Measurements from ENCODE around the gene IFITM2.
"Not testable (repeated sequence)": the region's sequence is repeated elsewhere in the genome, so short reads cannot be mapped to it uniquely, and the experiment has no call there.

The IFITM2 gene

GRCh38 chr11:333616-334263, 26.1 kb downstream of the IFITM2 start:
- not testable (repeated sequence) for H2BK5ac ChIP-seq (ENCODE audit: low read depth, low read length, poor library complexity); H2AFZ ChIP-seq (ENCODE audit: insufficient read depth, low read length, poor library complexity); DNase-seq; H2AK5ac ChIP-seq (ENCODE audit: low read length); H3K14ac ChIP-seq (ENCODE audit: low read length); H3K79me1 ChIP-seq (ENCODE audit: low read length); H3K4ac ChIP-seq (ENCODE audit: low read depth, low read length); H2BK12ac ChIP-seq (ENCODE audit: low read length); H3K4me3 ChIP-seq (ENCODE audit: low read depth, low read length); H3K27me3 ChIP-seq (ENCODE audit: insufficient read depth, low read length); H3K79me2 ChIP-seq (ENCODE audit: control insufficient read depth, insufficient read depth, low read length, poor library complexity); H3K4me1 ChIP-seq (ENCODE audit: control insufficient read depth in 1 of 2, insufficient read depth in 2 of 2, low read length in 2 of 2); H4K8ac ChIP-seq (ENCODE audit: low read depth, low read length); H3K36me3 ChIP-seq (ENCODE audit: control insufficient read depth in 1 of 2, insufficient read depth in 2 of 2, low read length in 2 of 2); H3K23ac ChIP-seq (ENCODE audit: low read length); H3K18ac ChIP-seq (ENCODE audit: low read length); H4K12ac ChIP-seq (ENCODE audit: low read depth, low read length); H3K9ac ChIP-seq (ENCODE audit: low read length)
- Histone ChIP-seq H3K9me3 (ENCODE audit: insufficient read depth, low read depth, low read length) (peaks cover 13% of the 10 kb centered on the region), H4K91ac (ENCODE audit: low read depth, low read length) (peak overlapping the region; percentile 7), H3K4me2 (ENCODE audit: low read length) (peak overlapping the region; percentile 19), H3K27ac (ENCODE audit: low read depth, low read length) (peak overlapping the region; percentile 18), H2BK120ac (ENCODE audit: insufficient read depth, low read length, poor library complexity) (peak overlapping the region; percentile 37)
- WGBS (ENCODE audit: extremely low coverage, insufficient coverage, insufficient read length) = no CpG with 5 or more reads among the region's 17 CpGs

DNA sequence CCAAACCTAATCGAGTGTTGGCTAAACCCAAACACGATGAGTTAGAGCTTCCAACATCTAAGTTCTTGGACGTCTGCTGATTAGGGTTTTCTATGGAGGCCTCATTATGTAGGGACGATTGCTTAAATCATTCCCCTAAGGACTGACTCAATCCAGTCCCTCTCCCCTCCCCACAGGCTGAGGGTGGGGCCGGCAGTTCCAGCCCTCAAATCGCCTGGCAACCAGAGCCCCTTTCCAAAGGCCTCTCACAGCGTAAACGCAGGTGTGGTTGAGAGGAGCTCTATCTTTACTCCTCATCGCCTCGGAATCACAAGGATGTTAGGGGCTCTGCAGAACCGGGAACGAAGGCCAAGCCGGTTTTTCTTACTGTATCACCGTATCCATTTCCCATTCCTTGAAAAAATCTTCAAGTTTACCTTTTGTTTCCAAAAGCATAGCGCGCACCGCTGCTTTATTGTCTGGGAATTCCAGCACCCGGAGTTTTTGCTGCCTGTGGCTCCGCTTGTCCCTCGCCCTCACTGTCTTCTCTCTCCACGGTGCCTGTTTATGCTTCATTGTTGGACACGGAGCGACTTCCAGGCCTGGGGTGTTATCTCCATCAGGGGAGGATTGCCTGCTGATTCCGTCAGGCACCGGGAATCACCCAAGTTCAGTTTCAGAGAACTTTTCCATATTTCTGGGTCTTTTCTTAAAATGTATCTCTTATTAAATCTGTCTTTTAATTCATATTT, 26.8 kb downstream of the IFITM2 start:
- H3K18ac ChIP-seq (ENCODE audit: low read length) = no peak overlapping the region
- H4K91ac ChIP-seq (ENCODE audit: low read depth, low read length) = peak overlapping the region; percentile 77
- H3K9me3 ChIP-seq (ENCODE audit: insufficient read depth, low read depth, low read length) = peaks cover 13% of the 10 kb centered on the region
- peak overlapping the region; percentile 9 for H4K8ac ChIP-seq (ENCODE audit: low read depth, low read length)
- no peak overlapping the region for H3K9ac ChIP-seq (ENCODE audit: low read length)
- H2BK120ac ChIP-seq (ENCODE audit: insufficient read depth, low read length, poor library complexity) = no peak overlapping the region
- no peak overlapping the region for H3K14ac ChIP-seq (ENCODE audit: low read length)
- H2AK5ac ChIP-seq (ENCODE audit: low read length) = no peak overlapping the region
- no peak overlapping the region for H3K4me3 ChIP-seq (ENCODE audit: low read depth, low read length)
- no peak overlapping the region for H3K4ac ChIP-seq (ENCODE audit: low read depth, low read length)
- H4K12ac ChIP-seq (ENCODE audit: low read depth, low read length) = no peak overlapping the region
- H3K27ac ChIP-seq (ENCODE audit: low read depth, low read length) = peak overlapping the region; percentile 63
- no peaks in the 10 kb centered on the region for H3K79me1 ChIP-seq (ENCODE audit: low read length)
- peak overlapping the region; percentile 33 for H2BK12ac ChIP-seq (ENCODE audit: low read length)
- WGBS (ENCODE audit: extremely low coverage, insufficient coverage, insufficient read length) = no CpG with 5 or more reads among the region's 25 CpGs
- no peak overlapping the region for H2BK5ac ChIP-seq (ENCODE audit: low read depth, low read length, poor library complexity)
- peaks cover 8 to 9% of the 10 kb centered on the region in 2 experiments for H3K4me1 ChIP-seq (ENCODE audit: control insufficient read depth in 1 of 2, insufficient read depth in 2 of 2, low read length in 2 of 2)
- no peaks in the 10 kb centered on the region for H3K36me3 ChIP-seq (ENCODE audit: control insufficient read depth in 1 of 2, insufficient read depth in 2 of 2, low read length in 2 of 2)
- DNase-seq = peak; percentile 7 to 58
- no peaks in the 10 kb centered on the region for H3K27me3 ChIP-seq (ENCODE audit: insufficient read depth, low read length)
- H3K23ac ChIP-seq (ENCODE audit: low read length) = no peak overlapping the region
- peak overlapping the region; percentile 19 for H3K4me2 ChIP-seq (ENCODE audit: low read length)
- H2AFZ ChIP-seq (ENCODE audit: insufficient read depth, low read length, poor library complexity) = peak overlapping the region; percentile 30
- no peaks in the 10 kb centered on the region for H3K79me2 ChIP-seq (ENCODE audit: control insufficient read depth, insufficient read depth, low read length, poor library complexity)

DNA sequence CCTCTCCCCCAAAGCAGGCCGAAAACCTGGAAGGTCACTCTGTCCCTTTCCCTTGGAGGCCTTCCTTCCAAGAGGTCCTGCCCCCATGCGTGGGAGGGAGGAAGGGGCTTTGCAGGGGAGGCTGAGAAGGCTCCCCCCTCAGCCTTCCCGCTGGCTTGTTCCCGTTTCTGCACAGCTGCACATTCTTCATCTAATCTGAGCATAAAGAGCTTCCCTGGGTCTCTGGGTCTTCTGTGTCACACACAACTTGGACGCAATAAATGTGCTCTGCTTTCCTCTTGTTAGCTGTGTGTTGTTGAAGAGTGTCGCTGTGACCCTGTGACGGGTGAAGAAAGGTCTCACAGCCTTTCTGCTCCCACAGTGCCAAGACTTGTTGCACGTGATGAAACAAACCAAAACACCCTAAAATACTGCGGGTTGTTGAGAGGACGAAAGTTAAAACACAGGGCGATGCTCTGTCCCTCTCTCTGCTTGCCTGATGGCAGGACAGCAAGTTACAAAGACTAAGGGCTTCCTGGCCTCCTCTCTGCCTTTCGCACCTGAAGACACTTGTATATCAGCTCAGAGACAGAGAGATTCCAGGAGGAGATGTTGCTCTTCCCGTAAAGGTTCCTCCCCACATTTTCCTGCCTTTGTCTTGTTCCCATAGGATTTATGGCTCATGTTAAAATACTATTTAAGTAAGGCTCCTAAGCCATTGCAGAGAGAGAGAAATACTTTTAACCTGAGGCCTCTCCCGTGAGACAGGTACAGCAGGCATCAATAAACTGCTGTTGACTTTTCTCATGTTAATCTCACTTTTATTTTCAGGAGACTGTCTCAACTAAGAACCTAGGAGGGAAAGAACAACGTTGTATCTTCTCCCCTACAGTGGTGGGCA, 28.4 kb downstream of the IFITM2 start:
- Histone ChIP-seq H4K8ac (ENCODE audit: low read depth, low read length) (no peak overlapping the region), H3K4ac (ENCODE audit: low read depth, low read length) (no peak overlapping the region), H3K27ac (ENCODE audit: low read depth, low read length) (no peak overlapping the region), H3K18ac (ENCODE audit: low read length) (no peak overlapping the region), H2BK5ac (ENCODE audit: low read depth, low read length, poor library complexity) (no peak overlapping the region), H4K12ac (ENCODE audit: low read depth, low read length) (no peak overlapping the region), H3K4me1 (ENCODE audit: control insufficient read depth in 1 of 2, insufficient read depth in 2 of 2, low read length in 2 of 2) (peaks cover 8 to 9% of the 10 kb centered on the region in 2 experiments), H3K9me3 (ENCODE audit: insufficient read depth, low read depth, low read length) (peaks cover 11% of the 10 kb centered on the region), H3K23ac (ENCODE audit: low read length) (no peak overlapping the region), H3K79me2 (ENCODE audit: control insufficient read depth, insufficient read depth, low read length, poor library complexity) (no peaks in the 10 kb centered on the region), H2AK5ac (ENCODE audit: low read length) (no peak overlapping the region), H3K4me2 (ENCODE audit: low read length) (no peak overlapping the region), H2AFZ (ENCODE audit: insufficient read depth, low read length, poor library complexity) (no peak overlapping the region), H3K14ac (ENCODE audit: low read length) (no peak overlapping the region), H4K91ac (ENCODE audit: low read depth, low read length) (no peak overlapping the region), H3K4me3 (ENCODE audit: low read depth, low read length) (no peak overlapping the region), H2BK12ac (ENCODE audit: low read length) (peak overlapping the region; percentile 5), H3K27me3 (ENCODE audit: insufficient read depth, low read length) (no peaks in the 10 kb centered on the region), H3K79me1 (ENCODE audit: low read length) (no peaks in the 10 kb centered on the region), H3K9ac (ENCODE audit: low read length) (no peak overlapping the region), H2BK120ac (ENCODE audit: insufficient read depth, low read length, poor library complexity) (no peak overlapping the region), H3K36me3 (ENCODE audit: control insufficient read depth in 1 of 2, insufficient read depth in 2 of 2, low read length in 2 of 2) (no peaks in the 10 kb centered on the region)
- DNase-seq = no peak
- WGBS (ENCODE audit: extremely low coverage, insufficient coverage, insufficient read length) = no CpG with 5 or more reads among the region's 15 CpGs

DNA sequence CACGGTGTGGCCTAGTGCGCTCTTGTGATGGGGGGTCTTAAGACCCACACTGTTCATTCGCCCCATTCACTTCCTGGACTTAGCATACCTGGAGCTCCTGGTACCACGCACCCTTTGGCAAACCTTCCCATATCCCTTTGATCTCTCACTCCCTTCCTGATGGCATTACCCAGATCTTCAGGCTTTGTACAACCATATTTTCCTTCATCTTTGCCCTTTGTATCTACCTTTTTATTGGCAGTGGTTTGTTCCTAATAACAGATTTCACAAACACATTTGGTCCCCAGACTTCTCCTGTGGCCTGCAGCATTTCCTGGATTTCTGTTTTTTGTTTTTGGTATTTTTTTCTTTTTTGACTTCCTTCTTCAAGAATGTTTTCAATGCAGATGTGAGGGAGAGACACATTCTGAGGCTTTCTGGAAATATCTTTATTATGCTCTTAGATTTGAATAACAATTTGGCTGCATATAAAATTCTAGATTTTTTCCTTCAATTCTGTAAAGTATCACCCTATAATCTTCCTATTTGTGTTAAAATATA, 29.1 kb downstream of the IFITM2 start:
- H4K91ac ChIP-seq (ENCODE audit: low read depth, low read length) = no peak overlapping the region
- no peak overlapping the region for H3K4me3 ChIP-seq (ENCODE audit: low read depth, low read length)
- H2BK120ac ChIP-seq (ENCODE audit: insufficient read depth, low read length, poor library complexity) = no peak overlapping the region
- no peak overlapping the region for H3K18ac ChIP-seq (ENCODE audit: low read length)
- H4K8ac ChIP-seq (ENCODE audit: low read depth, low read length) = no peak overlapping the region
- H3K27me3 ChIP-seq (ENCODE audit: insufficient read depth, low read length) = no peaks in the 10 kb centered on the region
- peaks cover 8% of the 10 kb centered on the region for H3K9me3 ChIP-seq (ENCODE audit: insufficient read depth, low read depth, low read length)
- no peak overlapping the region for H4K12ac ChIP-seq (ENCODE audit: low read depth, low read length)
- H3K79me2 ChIP-seq (ENCODE audit: control insufficient read depth, insufficient read depth, low read length, poor library complexity) = no peaks in the 10 kb centered on the region
- no peak overlapping the region for H3K4me2 ChIP-seq (ENCODE audit: low read length)
- no peak overlapping the region for H3K27ac ChIP-seq (ENCODE audit: low read depth, low read length)
- H2AK5ac ChIP-seq (ENCODE audit: low read length) = no peak overlapping the region
- DNase-seq = no peak
- peaks cover 8 to 9% of the 10 kb centered on the region in 2 experiments for H3K4me1 ChIP-seq (ENCODE audit: control insufficient read depth in 1 of 2, insufficient read depth in 2 of 2, low read length in 2 of 2)
- no peak overlapping the region for H2BK5ac ChIP-seq (ENCODE audit: low read depth, low read length, poor library complexity)
- H2AFZ ChIP-seq (ENCODE audit: insufficient read depth, low read length, poor library complexity) = no peak overlapping the region
- H3K23ac ChIP-seq (ENCODE audit: low read length) = no peak overlapping the region
- H3K36me3 ChIP-seq (ENCODE audit: control insufficient read depth in 1 of 2, insufficient read depth in 2 of 2, low read length in 2 of 2) = no peaks in the 10 kb centered on the region
- WGBS (ENCODE audit: extremely low coverage, insufficient coverage, insufficient read length) = no CpG with 5 or more reads among the region's 4 CpGs
- H2BK12ac ChIP-seq (ENCODE audit: low read length) = peak overlapping the region; percentile 5
- H3K4ac ChIP-seq (ENCODE audit: low read depth, low read length) = no peak overlapping the region
- no peaks in the 10 kb centered on the region for H3K79me1 ChIP-seq (ENCODE audit: low read length)
- H3K9ac ChIP-seq (ENCODE audit: low read length) = no peak overlapping the region
- H3K14ac ChIP-seq (ENCODE audit: low read length) = no peak overlapping the region

Data from trophoblast cell (in vitro differentiated cells and primary cell).